HepG2 (cell line): Measurements from ENCODE around the gene ANKLE1. TPM values are rescaled to one million over a fixed set of nuclear protein-coding genes. Genes with fewer than 3 reads are reported as not detected.
A peak's percentile ranks its signal among the peaks of the same experiment; 100 is the strongest.

Experiments
- ELF4 ChIP-seq: sonication (generic); formaldehyde crosslinking; IDR thresholded peaks from 2 replicates; pipeline ENCODE4 v1.5.0; 2020; ENCODE audit warnings: missing genetic modification reagents, mild to moderate bottlenecking, moderate library complexity, borderline replicate concordance
- FOSL2 ChIP-seq: sonication (generic); formaldehyde crosslinking; IDR thresholded peaks from 2 replicates; pipeline ENCODE4 v1.4.0; 2020; ENCODE audit warnings: missing genetic modification reagents
- GFI1 ChIP-seq: sonication (generic); formaldehyde crosslinking; IDR thresholded peaks from 2 replicates; pipeline ENCODE4 v1.5.0; 2020; ENCODE audit warnings: missing genetic modification reagents, mild to moderate bottlenecking, borderline replicate concordance
- HMGXB4 ChIP-seq, 2 experiments: sonication (generic) in 1 of 2; formaldehyde crosslinking in 1 of 2; IDR thresholded peaks; 2 replicates each; pipeline versions ENCODE4 v1.4.0 to v1.6.1; 2018 to 2020; ENCODE audit warnings: missing genetic modification reagents in 2 of 2, borderline replicate concordance in 1 of 2, low read depth in 1 of 2, mild to moderate bottlenecking in 1 of 2, missing biosample characterization in 1 of 2
- NONO ChIP-seq, 2 experiments: fragments of 450-650 bp in 1 of 2; sonication (generic) in 1 of 2; formaldehyde crosslinking in 1 of 2; IDR thresholded peaks in 1 of 2; conservative IDR thresholded peaks in 1 of 2; 2 replicates each; pipeline versions ENCODE4 v1.6.1 to v1.8.0; 2017 to 2022; ENCODE audit warnings: mild to moderate bottlenecking in 1 of 2, missing genetic modification reagents in 1 of 2, moderate library complexity in 1 of 2
- NR2C2 ChIP-seq: sonication (generic); formaldehyde crosslinking; IDR thresholded peaks from 2 replicates; pipeline ENCODE4 v1.4.0; 2020; ENCODE audit warnings: missing genetic modification reagents, mild to moderate bottlenecking, moderate library complexity, borderline replicate concordance
- RBFOX2 ChIP-seq: fragments of 200-400 bp; formaldehyde crosslinking; IDR thresholded peaks from 2 replicates; pipeline ENCODE4 v1.6.1; 2017; ENCODE audit warnings: low read depth, mild to moderate bottlenecking, low read length
- RCOR2 ChIP-seq: IDR thresholded peaks from 2 replicates; pipeline ENCODE4 v1.6.1; 2016; ENCODE audit warnings: missing biosample characterization, missing genetic modification reagents
- SCMH1 ChIP-seq: sonication (generic); formaldehyde crosslinking; IDR thresholded peaks from 2 replicates; pipeline ENCODE4 v1.9.0; 2021; ENCODE audit warnings: missing genetic modification reagents, mild to moderate bottlenecking, borderline replicate concordance
- SIN3A ChIP-seq: IDR thresholded peaks from 2 replicates; pipeline ENCODE4 v1.6.1; 2011; ENCODE audit warnings: low read depth, mild to moderate bottlenecking, control low read depth, low read length, borderline replicate concordance
- SNRNP70 ChIP-seq: fragments of 200-400 bp; formaldehyde crosslinking; IDR thresholded peaks from 2 replicates; pipeline ENCODE4 v1.6.1; 2017; ENCODE audit warnings: mild to moderate bottlenecking, low read depth, low read length, moderate library complexity
- ZFP36L1 ChIP-seq: sonication (generic); formaldehyde crosslinking; IDR thresholded peaks from 2 replicates; pipeline ENCODE4 v1.8.0; 2022; ENCODE audit warnings: mild to moderate bottlenecking, missing genetic modification reagents, moderate library complexity
- ZMYM4 ChIP-seq: sonication (generic); formaldehyde crosslinking; IDR thresholded peaks from 2 replicates; pipeline ENCODE4 v1.8.1; 2023; ENCODE audit warnings: mild to moderate bottlenecking, missing genetic modification reagents
- ZNF501 ChIP-seq: sonication (generic); formaldehyde crosslinking; IDR thresholded peaks from 2 replicates; pipeline ENCODE4 v1.5.1; 2020; ENCODE audit warnings: mild to moderate bottlenecking, moderate library complexity, missing genetic modification reagents
- ZNF574 ChIP-seq: sonication (generic); formaldehyde crosslinking; IDR thresholded peaks from 2 replicates; pipeline ENCODE4 v1.4.0; 2020; ENCODE audit warnings: missing genetic modification reagents
- ZNF674 ChIP-seq: sonication (generic); formaldehyde crosslinking; IDR thresholded peaks from 2 replicates; pipeline ENCODE4 v1.5.0; 2020; ENCODE audit warnings: low read depth, mild to moderate bottlenecking, missing genetic modification reagents
- ZNF678 ChIP-seq: sonication (generic); formaldehyde crosslinking; IDR thresholded peaks from 2 replicates; pipeline ENCODE4 v1.4.0; 2020; ENCODE audit warnings: mild to moderate bottlenecking, missing genetic modification reagents
- ZNF781 ChIP-seq: sonication (generic); formaldehyde crosslinking; IDR thresholded peaks from 2 replicates; pipeline ENCODE4 v1.5.1; 2020; ENCODE audit warnings: borderline replicate concordance, mild to moderate bottlenecking, missing genetic modification reagents; ENCODE audit errors: not compliant biosample characterization
- polyA plus RNA-seq, 8 experiments: library from polyadenylated mRNA; depleted of rRNA in 3 of 8; stranded (reverse) in 7 of 8; unstranded in 1 of 8; fragments of >200 nt; fragmentation: Illumina TruSeq in 4 of 8; extraction: Trizol in 4 of 8; gene quantifications; 2 replicates each; pipeline versions ENCODE4 v1.2.1 to v1.2.3, GENCODE V29; 2011 to 2016; ENCODE audit warnings: low read depth in 4 of 8, missing spikeins in 1 of 8, mixed read lengths in 1 of 8; ENCODE audit not compliant: insufficient read depth in 1 of 8
- total RNA-seq, 5 experiments: library from RNA; depleted of rRNA; stranded (reverse); fragments of >200 nt; fragmentation: Illumina TruSeq; extraction: Trizol; gene quantifications; 2 replicates each; pipeline ENCODE4 v1.2.3, GENCODE V29; 2016; ENCODE audit warnings: low read depth in 1 of 5
- TF ChIP-seq, protein P1 (sequence below): sonication (generic); formaldehyde crosslinking; IDR thresholded peaks from 2 replicates; pipeline ENCODE4 v1.4.0; 2020; ENCODE audit warnings: missing genetic modification reagents

The ANKLE1 gene
- total and polyA plus RNA-seq, 2 of the 13 experiments (the other 11 are each of a cell fraction or from before 2014, with no cell fraction given) = 0.69 to 1.5 TPM

DNA sequence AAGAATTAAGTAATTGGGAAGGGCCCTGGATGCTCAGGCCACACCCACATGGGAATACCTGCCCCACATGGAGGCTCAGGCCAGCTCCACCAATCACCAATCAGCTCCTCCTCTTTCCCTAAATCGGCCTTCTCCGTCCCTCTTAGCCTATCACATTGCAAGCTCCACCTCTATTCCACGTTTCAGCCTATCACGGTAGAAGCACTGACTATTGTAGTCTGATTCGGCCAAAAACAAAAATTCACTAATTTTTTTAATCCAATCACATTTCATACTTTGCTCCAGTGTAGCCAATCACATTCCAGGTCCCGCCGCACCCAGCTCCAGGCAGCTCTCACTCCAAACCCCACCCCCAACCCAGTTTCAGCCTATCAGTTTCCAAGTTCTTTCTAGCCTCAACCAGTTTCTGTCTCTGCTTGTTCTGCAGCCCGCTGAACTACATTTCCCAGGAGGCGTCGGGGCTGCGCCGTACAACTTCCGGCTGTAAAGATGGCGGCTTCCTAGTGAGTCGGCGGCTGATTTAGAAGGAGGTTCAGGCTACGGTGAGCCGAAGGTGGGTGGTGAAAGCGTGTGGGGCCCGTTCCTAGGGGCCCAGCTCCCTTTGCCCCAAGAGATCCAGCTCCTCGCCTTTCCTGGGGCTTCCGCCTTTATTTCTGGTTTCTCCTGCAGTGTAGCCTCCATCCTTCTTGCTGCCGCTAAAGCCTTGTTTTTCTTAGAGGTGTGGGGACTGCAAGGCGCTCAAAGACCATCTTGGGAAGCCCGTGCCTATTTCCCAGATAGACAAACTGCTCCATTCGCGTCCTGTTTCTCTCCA is 14.5 kb upstream of the ANKLE1 start, which contains the start of gene BABAM1 (continued):
- TF ChIP-seq HMGXB4 (CRISPR knock-in tag; IDR thresholded peaks at IDR 0.05; ENCODE audit: borderline replicate concordance in 1 of 2, low read depth in 1 of 2) = peak in 1 of 2 experiments; percentile 69; a peak in 2 of 4 replicates
- no peak for TF ChIP-seq RCOR2
- peak; percentile 76; the same call in 1 of the 2 replicates for TF ChIP-seq ELF4 (CRISPR knock-in tag)
- no peak for TF ChIP-seq ZNF674 (CRISPR knock-in tag)
- TF ChIP-seq FOSL2 (CRISPR knock-in tag) = peak; percentile 27; the same call in 1 of the 2 replicates
- TF ChIP-seq ZNF678 (CRISPR knock-in tag) = peak; percentile 58; the same call in 1 of the 2 replicates
- peak; percentile 49; the same call in 1 of the 2 replicates for TF ChIP-seq RBFOX2
- peak; percentile 34; the same call in 1 of the 2 replicates for TF ChIP-seq ZMYM4
- TF ChIP-seq, protein P1, sequence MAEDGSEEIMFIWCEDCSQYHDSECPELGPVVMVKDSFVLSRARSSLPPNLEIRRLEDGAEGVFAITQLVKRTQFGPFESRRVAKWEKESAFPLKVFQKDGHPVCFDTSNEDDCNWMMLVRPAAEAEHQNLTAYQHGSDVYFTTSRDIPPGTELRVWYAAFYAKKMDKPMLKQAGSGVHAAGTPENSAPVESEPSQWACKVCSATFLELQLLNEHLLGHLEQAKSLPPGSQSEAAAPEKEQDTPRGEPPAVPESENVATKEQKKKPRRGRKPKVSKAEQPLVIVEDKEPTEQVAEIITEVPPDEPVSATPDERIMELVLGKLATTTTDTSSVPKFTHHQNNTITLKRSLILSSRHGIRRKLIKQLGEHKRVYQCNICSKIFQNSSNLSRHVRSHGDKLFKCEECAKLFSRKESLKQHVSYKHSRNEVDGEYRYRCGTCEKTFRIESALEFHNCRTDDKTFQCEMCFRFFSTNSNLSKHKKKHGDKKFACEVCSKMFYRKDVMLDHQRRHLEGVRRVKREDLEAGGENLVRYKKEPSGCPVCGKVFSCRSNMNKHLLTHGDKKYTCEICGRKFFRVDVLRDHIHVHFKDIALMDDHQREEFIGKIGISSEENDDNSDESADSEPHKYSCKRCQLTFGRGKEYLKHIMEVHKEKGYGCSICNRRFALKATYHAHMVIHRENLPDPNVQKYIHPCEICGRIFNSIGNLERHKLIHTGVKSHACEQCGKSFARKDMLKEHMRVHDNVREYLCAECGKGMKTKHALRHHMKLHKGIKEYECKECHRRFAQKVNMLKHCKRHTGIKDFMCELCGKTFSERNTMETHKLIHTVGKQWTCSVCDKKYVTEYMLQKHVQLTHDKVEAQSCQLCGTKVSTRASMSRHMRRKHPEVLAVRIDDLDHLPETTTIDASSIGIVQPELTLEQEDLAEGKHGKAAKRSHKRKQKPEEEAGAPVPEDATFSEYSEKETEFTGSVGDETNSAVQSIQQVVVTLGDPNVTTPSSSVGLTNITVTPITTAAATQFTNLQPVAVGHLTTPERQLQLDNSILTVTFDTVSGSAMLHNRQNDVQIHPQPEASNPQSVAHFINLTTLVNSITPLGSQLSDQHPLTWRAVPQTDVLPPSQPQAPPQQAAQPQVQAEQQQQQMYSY (CRISPR knock-in tag) = no peak
- no peak for TF ChIP-seq SNRNP70
- no peak for TF ChIP-seq ZNF781 (CRISPR knock-in tag)
- peak; percentile 79 for TF ChIP-seq ZNF501
- TF ChIP-seq ZNF574 (CRISPR knock-in tag) = peak; percentile 91
- peak; percentile 83 for TF ChIP-seq NR2C2 (CRISPR knock-in tag)
- TF ChIP-seq GFI1 = 0 out of 2 replicates have a peak, but pooled peaks have one; percentile 35
- 0 out of 2 replicates have a peak, but pooled peaks have one; percentile 65 for TF ChIP-seq SIN3A
- no peak for TF ChIP-seq NONO (IDR thresholded peaks at IDR 0.05)
- TF ChIP-seq NONO (CRISPR knock-in tag; conservative IDR thresholded peaks at IDR 0.05) = peak; percentile 58; the same call in 1 of the 2 replicates
- TF ChIP-seq ZFP36L1 (CRISPR knock-in tag) = 0 out of 2 replicates have a peak, but pooled peaks have one; percentile 64
- no peak for TF ChIP-seq SCMH1 (CRISPR knock-in tag)
